Measurements from ENCODE around the gene RALGAPA1.
"Not testable (repeated sequence)": the region's sequence is repeated elsewhere in the genome, so short reads cannot be mapped to it uniquely, and the experiment has no call there.

Gene RALGAPA1

DNA sequence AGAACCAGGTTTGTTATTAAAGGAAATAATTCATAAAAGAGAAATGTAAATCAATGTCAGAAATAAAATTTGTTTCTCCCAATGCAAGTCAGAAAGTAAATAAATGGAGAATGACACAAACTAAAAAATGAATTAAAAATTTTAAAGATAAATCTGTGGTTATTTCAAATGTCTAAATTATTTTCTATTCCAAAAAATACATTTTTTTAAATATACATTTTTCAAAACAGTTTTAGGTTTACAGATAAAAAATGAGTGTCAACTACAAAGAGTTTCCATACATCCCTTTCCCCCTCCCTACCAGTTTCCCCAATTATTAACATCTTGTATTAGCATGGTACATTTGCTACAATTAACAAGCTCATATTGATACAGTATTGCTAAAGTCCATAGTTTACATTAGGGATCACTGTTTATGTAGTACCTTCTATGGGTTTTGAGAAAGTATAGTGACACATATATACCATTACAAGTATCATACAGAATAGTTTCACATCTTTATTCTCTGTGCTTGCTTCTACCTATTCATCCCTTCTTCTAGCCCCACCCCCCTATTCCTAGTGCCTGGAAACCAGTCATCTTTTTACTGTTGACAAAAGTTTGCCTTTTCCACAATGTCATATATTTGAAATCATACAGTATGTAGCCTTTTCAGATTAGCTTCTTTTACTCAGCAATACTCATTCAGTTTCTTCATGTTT, 104.2 kb downstream of the RALGAPA1 start:
- no peak for DNase-seq (ENCODE audit: low read depth in 1 of 2, low spot score in 1 of 2)

GRCh38 chr14:35701531-35701930, 107.6 kb downstream of the RALGAPA1 start:
- no peak for DNase-seq (ENCODE audit: low read depth in 1 of 2, low spot score in 1 of 2)

DNA sequence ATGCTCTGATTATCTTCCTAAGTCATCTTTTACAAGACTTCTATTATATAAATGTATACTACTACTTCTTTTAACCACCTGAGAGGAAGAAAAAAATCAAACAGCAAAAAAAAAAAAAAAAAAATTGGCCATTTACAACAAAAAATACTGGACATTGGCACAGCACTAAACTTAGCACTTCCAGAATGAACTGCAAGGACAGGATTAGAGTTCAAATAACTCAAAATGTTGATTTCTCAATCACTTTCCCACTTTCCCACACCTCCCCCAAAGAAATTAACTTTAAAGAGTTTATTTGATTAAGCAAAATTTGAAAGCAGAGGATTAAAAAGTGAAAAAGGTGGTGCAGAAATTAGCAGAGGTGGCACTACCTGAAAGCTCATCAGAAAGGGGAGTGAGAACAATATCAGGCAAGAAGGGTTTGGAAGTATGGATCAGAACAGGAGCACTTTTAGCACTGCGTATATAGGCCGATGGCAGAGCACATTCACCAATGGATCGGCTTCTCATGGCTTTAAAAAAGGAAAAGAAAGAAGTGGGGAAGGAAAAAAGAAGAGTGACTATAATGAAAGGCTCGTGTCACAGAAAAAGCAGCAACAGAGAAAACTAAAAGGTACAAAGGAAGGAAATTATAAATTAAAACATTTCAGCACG, 109.2 kb downstream of the RALGAPA1 start:
- no peak for DNase-seq (ENCODE audit: low read depth in 1 of 2, low spot score in 1 of 2)

DNA sequence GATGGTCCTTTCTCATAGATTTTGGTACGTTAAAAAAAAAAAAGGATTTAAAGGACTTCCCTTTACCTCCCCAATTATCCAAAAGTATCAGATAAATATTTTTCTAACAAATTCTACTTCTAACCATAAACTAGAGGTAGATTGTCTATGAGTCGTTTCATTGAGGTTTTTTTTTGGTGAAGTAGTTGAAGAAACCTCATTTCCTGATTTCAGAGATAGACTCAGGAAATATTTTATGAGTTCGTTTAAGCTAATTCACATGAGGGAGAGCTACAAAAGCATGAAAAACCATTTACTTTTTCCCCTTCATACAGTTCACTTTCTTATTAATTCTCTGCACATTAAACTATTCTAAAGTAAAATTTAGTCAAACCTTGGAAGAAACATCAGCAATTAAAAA, 112.5 kb downstream of the RALGAPA1 start:
- DNase-seq (ENCODE audit: low read depth in 1 of 2, low spot score in 1 of 2): no peak

- no peak for DNase-seq (ENCODE audit: low read depth in 1 of 2, low spot score in 1 of 2)
Observed at GRCh38 chr14:35696119-35696518, 113.0 kb downstream of the RALGAPA1 start.

- DNase-seq (ENCODE audit: low read depth in 1 of 2, low spot score in 1 of 2): no peak
Observed at GRCh38 chr14:35695647-35696046, 113.4 kb downstream of the RALGAPA1 start.

DNA sequence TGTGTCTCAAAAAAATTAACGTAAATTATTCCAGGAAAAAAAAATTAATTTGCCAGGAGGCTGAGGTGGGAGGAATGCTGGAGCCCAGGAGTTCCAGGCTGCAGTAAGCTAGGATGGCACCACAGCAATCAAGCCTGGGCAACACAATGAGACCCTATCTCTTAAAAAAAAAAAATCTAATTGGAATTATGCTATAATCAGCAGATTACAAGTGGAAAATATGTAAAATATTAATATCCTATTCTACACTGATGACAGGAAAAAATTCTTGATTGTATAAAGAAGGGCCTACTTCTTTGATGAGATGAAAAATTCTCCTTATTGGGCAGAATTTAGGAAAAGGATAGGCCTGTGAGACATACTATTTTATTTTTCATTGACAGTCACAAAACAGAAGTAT, 114.0 kb downstream of the RALGAPA1 start:
- DNase-seq (ENCODE audit: low read depth in 1 of 2, low spot score in 1 of 2): no peak

DNA sequence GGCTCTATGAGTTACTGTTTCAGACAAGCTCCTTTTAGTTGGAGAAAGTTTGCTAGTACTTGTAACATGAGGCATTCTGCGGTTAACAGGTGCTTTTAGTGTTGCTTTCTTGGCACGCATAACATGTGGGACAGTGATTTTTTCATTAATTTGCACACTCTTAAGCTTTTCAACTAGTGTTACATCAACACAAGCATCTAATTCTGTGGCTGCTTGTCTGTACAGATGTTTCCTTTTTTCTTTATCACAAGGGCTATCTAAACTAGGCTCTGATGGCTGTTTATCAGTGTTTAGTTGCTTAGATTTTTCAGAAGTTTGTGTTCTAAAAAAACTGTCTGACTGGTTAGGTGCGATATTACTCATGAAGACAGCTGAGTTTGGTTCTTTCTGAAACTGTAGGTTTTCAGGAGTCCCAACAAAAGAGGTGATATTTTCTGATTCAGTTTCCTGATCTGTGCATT, 120.1 kb downstream of the RALGAPA1 start:
- no peak for DNase-seq (ENCODE audit: low read depth in 1 of 2, low spot score in 1 of 2)

DNA sequence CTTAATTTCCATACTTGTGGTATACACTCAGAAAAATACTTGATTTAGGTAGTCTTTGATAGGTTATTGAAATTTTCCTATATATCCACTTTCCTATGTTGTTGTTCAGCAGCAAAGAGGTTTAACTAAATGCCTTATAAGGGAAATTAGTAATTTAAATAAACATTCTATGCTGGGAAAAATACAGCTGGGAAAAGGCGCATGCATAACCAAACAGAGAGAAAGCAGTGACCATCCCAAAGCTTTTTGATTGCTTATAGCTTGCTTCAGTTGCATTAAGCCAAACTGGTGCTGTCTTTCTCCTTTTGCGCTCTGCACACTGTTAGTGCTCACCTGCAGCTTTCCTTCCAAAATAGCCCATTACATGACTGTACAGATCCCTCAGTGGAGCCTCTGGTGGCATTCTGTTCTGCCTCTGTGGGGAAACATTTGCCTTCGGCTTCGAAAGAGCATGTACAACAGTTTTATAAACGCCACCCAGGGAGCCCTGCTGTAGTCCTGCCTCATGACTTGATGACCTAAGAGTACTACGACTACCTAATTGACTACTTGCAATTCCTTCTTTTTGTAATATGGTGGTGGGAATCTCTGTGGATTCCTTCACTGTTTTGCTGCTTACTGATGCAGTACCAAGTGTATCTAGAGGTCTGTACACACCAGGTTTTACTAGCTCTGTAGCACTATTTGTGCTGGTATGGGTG, 120.8 kb downstream of the RALGAPA1 start:
- DNase-seq (ENCODE audit: low read depth in 1 of 2, low spot score in 1 of 2): no peak

- DNase-seq (ENCODE audit: low read depth in 1 of 2, low spot score in 1 of 2): peak in 1 of 2 donors; percentile 7
Observed at GRCh38 chr14:35687335-35687939, 121.7 kb downstream of the RALGAPA1 start.

- not testable (repeated sequence) for DNase-seq (ENCODE audit: low read depth in 1 of 2, low spot score in 1 of 2)
Observed at GRCh38 chr14:35683688-35684087, 125.4 kb downstream of the RALGAPA1 start.

DNA sequence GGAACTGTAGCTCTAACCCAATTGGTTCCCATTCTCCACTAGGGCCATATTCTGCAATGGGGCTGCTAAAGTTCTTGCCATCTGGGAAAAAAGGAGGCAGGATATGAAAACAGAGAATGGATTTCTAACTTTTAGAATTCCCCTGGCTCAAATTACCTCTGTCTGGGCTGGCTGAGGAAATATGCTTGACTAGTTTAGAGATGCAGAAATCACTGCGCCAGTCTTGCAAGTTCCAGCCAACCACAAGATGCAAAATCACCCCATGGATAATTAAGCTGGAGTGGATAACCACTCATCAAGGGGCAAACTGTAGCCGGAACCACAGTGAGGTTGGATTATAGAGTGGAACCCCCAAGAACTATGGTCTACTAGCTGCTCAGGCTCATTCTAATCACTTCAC, 126.3 kb downstream of the RALGAPA1 start:
- DNase-seq (ENCODE audit: low read depth in 1 of 2, low spot score in 1 of 2): no peak

GRCh38 chr14:35678403-35679028, 130.6 kb downstream of the RALGAPA1 start:
- DNase-seq (ENCODE audit: low read depth in 1 of 2, low spot score in 1 of 2): no peak

DNA sequence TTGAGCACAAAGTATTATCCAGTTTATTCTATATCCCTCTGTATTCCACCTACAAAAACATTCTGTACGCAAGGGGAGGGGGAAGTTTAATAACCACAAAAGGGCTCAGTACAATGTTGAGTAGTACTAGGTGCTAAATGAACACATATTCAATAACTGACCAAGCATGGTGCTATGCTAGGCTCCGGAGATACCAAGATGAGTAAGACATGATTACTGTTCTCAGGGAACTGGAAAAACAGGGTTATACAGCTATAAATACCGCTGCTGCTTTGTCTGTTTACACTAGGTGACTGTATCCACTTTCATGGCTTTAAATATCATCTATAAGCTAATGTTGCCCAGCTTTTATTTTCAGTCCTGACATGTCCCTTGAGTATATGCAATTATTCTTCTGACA, 139.3 kb downstream of the RALGAPA1 start:
- DNase-seq (ENCODE audit: low read depth in 1 of 2, low spot score in 1 of 2): no peak

DNA sequence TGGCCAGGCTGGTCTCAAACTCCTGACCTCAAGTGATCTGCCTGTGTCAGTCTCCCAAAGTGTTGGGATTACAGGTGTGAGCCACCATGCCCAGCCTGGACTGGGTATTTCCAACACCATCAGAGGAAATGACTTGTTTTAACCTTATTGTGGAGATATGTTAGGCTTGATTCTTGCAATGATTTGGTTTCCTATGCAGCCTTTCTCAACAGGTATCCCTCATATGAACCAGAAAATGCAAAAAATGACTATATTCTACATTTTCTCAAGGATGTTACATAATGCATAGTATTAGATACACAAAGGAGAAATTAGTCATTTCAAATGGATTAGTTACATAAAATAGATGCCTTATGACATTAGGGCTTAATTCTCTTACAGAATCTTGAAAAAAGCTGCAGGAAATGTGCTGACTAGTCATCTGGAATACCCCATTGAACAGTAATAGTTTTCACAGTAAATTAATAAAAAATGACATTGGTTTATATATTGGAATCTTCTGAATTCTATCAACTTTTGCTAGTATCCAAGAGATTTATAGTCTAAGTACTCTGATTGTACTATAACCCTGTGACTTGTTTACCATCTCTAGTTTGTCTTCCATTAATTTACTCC, 142.6 kb downstream of the RALGAPA1 start:
- no peak for DNase-seq (ENCODE audit: low read depth in 1 of 2, low spot score in 1 of 2)

GRCh38 chr14:35661875-35662274, 147.2 kb downstream of the RALGAPA1 start:
- DNase-seq (ENCODE audit: low read depth in 1 of 2, low spot score in 1 of 2): no peak

DNA sequence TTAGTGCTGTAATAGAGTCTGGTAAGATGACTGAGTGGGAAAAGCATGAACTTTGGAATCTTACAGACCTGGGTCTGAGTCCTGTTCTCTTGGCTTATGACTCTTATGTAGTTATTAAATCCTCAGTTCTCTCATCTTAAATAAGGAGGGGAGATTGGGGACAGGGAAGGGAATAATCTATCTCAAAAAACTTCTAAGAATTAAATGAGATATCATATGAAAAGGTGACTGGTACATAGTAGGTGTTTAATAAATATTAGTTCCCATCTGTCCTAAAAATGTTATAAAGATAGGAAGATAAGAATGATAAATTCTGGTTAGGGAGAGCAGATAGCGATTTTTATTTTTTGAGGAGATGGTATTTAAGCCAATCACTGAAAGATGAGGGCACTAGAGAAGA, 156.1 kb downstream of the RALGAPA1 start:
- no peak for DNase-seq (ENCODE audit: low read depth in 1 of 2, low spot score in 1 of 2)

GRCh38 chr14:35643513-35643912, 165.6 kb downstream of the RALGAPA1 start:
- DNase-seq (ENCODE audit: low read depth in 1 of 2, low spot score in 1 of 2): no peak

DNA sequence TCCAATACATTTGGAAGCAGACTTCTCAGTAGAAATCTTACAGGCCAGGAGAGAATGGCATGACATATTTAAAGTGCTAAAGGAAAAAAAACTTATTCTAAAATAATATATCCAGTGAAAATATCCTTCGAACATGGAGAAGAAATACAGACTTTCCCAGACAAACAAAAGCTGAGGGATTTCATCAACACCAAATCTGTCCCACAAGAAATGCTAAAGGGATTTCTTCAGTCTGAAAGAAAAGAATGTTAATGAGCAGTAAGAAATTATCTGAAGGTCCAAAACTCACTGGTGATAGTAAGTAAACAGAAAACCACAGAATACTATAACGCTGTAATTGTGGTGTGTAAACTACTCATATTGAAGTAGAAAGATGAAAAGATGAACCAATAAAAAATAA, 171.2 kb downstream of the RALGAPA1 start:
- DNase-seq (ENCODE audit: low read depth in 1 of 2, low spot score in 1 of 2): no peak

GRCh38 chr14:35637269-35637668, 171.8 kb downstream of the RALGAPA1 start:
- no peak for DNase-seq (ENCODE audit: low read depth in 1 of 2, low spot score in 1 of 2)

GRCh38 chr14:35632676-35633075, 176.4 kb downstream of the RALGAPA1 start:
- DNase-seq (ENCODE audit: low read depth in 1 of 2, low spot score in 1 of 2): no peak
